Immature natural killer cell (primary cell): ENCODE results near the gene CNST. TPM values are rescaled to one million over a fixed set of nuclear protein-coding genes. Genes with fewer than 3 reads are reported as not detected.
A peak's percentile ranks its signal among the peaks of the same experiment; 100 is the strongest.
"Not testable (repeated sequence)": the region's sequence is repeated elsewhere in the genome, so short reads cannot be mapped to it uniquely, and the experiment has no call there.

Experiments
- DNase-seq, 3 donors: peaks; one replicate each; pipeline ENCODE4 v3.0.0; 2022; ENCODE audit warnings: mixed read lengths in 1 of 3
- H3K27ac Mint-ChIP-seq, 6 donors: one replicate each; pipeline ENCODE4 v1.8.0; 2020; ENCODE audit warnings: mixed read lengths in 6 of 6, mild to moderate bottlenecking in 5 of 6, inconsistent platforms in 4 of 6, moderate library complexity in 3 of 6
- H3K27me3 Mint-ChIP-seq, 3 donors: one replicate each; pipeline ENCODE4 v1.8.0; 2020 to 2021; ENCODE audit warnings: low read depth in 3 of 3, mild to moderate bottlenecking in 3 of 3, mixed read lengths in 3 of 3, moderate library complexity in 3 of 3, inconsistent platforms in 1 of 3
- H3K36me3 Mint-ChIP-seq, 3 donors: one replicate each; pipeline ENCODE4 v1.8.0; 2020; ENCODE audit warnings: mixed read lengths in 3 of 3, inconsistent platforms in 2 of 3, mild to moderate bottlenecking in 2 of 3
- H3K4me1 Mint-ChIP-seq, 2 donors: one replicate each; pipeline ENCODE4 v1.8.0; 2020; ENCODE audit warnings: inconsistent platforms in 2 of 2, mild to moderate bottlenecking in 2 of 2, mixed read lengths in 2 of 2, moderate library complexity in 1 of 2
- H3K4me3 Mint-ChIP-seq, 5 donors: one replicate each; pipeline ENCODE4 v1.8.0; 2020; ENCODE audit warnings: mild to moderate bottlenecking in 5 of 5, mixed read lengths in 5 of 5, inconsistent platforms in 3 of 5, moderate library complexity in 3 of 5
- H3K9me3 Mint-ChIP-seq, 6 donors: one replicate each; pipeline ENCODE4 v1.8.0; 2020; ENCODE audit warnings: mild to moderate bottlenecking in 6 of 6, mixed read lengths in 6 of 6, inconsistent platforms in 4 of 6, moderate library complexity in 3 of 6
- polyA plus RNA-seq, 3 donors: library from polyadenylated mRNA; unstranded; fragments of 300-500 nt; fragmentation: Illumina TruSeq; gene quantifications; one replicate each; pipeline ENCODE4 v1.2.3, GENCODE V29; 2021

Gene CNST
- polyA plus RNA-seq, 3 donors from 2014 or later: 21.8 to 30.0 (median 24.1) TPM

DNA sequence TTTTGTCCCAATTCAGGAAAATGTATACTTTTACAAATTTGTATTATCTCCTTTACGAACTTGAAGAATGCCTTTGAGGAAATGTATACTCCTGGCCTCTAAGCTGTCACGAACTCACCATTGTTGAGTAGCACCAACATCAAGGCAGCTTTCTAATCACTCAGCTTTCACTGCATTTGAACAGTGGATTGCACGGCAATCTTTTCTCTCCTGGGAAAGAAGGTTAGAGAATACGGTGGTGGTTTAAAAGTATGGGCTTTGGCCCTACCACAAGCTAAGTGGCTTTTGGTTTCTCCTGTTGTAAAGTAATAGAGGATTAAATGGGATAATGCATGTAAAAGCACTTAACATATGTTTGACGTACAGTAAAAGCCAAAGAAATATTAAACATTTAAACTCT lies 57.8 kb downstream of the CNST start:
- Mint-ChIP-seq H3K27ac (peak overlapping the region in 1 of 6 donors; percentile 19), H3K4me1 (peaks cover 4 to 10% of the 10 kb centered on the region in 2 donors), H3K36me3 (peaks cover 13 to 29% (median 15%) of the 10 kb centered on the region in 3 donors), H3K9me3 (no peaks in the 10 kb centered on the region), H3K27me3 (no peaks in the 10 kb centered on the region), H3K4me3 (no peak overlapping the region)
- no peak for DNase-seq

DNA sequence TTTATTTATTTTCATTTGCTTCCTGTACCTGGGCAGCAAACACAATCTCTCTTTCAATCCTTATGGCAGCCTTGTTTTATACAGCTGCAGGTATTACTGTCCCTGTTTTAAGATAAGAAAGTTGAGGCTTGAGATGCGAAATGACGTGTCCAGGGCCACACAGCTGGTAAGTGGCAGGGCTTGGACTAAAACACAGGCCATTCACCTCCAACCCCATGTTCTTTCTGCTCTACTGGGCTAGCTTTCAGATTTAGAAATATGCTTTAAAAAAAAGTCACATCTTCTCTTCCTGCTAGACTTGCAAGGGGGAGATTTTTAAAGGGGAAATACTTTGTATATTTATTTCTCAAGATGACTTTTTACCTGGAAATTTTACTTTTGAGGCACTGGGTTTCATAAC lies 62.8 kb downstream of the CNST start:
- H3K27ac Mint-ChIP-seq: no peak overlapping the region
- no peaks in the 10 kb centered on the region for H3K9me3 Mint-ChIP-seq
- H3K4me3 Mint-ChIP-seq: no peak overlapping the region
- no peaks in the 10 kb centered on the region for H3K27me3 Mint-ChIP-seq
- no peak for DNase-seq
- peaks cover 18 to 32% (median 18%) of the 10 kb centered on the region in 3 donors for H3K36me3 Mint-ChIP-seq
- peaks cover 2 to 7% of the 10 kb centered on the region in 2 donors for H3K4me1 Mint-ChIP-seq

DNA sequence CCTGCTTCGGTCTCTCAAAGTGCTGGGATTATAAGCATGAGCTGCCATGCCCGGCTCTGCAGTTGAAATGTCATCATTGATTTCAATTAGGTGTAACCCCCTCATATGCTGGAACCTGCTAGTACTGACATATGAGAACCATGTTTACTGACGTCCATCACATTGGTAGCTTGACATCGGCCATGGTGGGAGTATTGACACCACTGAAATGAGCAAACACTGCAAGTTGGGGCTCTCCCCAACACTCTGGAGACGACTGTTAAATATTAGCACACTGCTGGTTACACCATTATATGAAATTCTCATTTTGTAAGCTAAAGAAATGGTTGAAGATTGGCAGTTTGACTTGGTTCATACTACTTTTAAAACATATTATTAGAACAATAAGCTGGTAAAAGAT lies 63.7 kb downstream of the CNST start:
- Mint-ChIP-seq H3K4me1 (peaks cover 2 to 7% of the 10 kb centered on the region in 2 donors), H3K4me3 (no peak overlapping the region), H3K9me3 (no peaks in the 10 kb centered on the region), H3K27me3 (no peaks in the 10 kb centered on the region), H3K36me3 (peaks cover 21 to 37% (median 22%) of the 10 kb centered on the region in 3 donors), H3K27ac (no peak overlapping the region)
- no peak for DNase-seq

DNA sequence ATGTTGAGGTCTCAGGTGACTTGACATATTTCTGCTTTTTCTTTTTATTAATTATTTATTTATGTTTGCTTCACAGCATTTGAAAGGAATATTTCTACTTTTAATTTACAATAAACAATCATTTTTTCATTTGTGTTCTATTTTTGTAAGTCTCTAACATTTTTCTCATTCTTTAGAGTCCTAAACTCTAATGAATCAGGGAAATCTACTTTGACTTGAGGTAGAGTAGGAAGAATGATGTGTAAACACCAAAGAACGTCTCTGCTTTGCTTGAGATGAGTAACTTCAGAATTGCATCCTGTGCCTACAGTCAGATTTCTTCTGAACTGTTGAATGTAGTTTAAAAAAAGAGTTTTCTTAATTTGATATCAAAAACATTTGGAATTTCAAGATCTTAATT lies 65.2 kb downstream of the CNST start:
- H3K27me3 Mint-ChIP-seq: no peaks in the 10 kb centered on the region
- no peak for DNase-seq
- no peak overlapping the region for H3K27ac Mint-ChIP-seq
- peaks cover 2 to 7% of the 10 kb centered on the region in 2 donors for H3K4me1 Mint-ChIP-seq
- H3K9me3 Mint-ChIP-seq: no peaks in the 10 kb centered on the region
- H3K36me3 Mint-ChIP-seq: peaks cover 20 to 35% (median 21%) of the 10 kb centered on the region in 3 donors
- H3K4me3 Mint-ChIP-seq: no peak overlapping the region

DNA sequence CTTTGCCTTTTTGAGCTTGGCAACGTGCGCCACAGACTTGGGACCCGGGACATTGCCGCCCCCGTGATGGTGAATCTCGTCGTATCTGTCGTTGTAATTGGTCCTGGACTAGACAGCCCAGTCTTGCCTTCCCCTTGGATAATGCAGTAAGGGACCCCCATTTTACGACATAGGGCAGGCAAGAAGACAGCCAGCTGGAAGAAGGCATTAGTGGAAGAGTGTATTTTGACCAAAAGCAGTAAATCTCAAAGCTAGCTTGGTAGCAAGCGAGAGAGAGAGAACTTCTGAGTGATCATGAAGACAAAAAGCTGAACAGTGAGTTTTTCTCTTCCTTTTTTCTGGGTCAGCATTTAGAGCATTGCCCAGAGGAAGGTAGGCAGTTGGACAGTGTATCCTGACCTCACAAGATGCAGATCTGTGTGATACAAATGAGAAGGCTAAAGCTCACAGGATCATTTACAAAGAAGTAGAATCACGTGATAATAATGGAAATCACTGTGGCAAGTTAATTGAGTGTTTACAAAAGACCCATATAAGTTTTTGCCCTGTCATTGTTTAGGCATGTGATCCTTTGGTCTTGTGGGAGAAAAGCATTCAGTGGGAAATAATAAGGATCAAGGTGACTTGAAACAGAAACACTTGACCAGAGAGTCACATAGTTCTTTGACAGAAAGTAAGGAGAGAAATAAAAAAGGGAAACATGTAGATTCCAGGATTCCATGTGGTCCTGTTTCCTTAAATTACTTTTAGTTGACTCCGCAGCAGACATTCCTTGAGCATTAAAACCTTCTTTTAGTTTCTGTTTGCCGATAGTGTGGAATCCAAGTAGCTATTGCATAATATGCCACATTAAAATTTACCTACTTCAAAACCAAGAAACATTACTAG lies 66.3 kb downstream of the CNST start:
- Mint-ChIP-seq H3K9me3 (no peaks in the 10 kb centered on the region), H3K27ac (no peak overlapping the region), H3K4me3 (no peak overlapping the region), H3K27me3 (no peaks in the 10 kb centered on the region), H3K4me1 (no peaks in the 10 kb centered on the region), H3K36me3 (peaks cover 12 to 26% (median 13%) of the 10 kb centered on the region in 3 donors)
- no peak for DNase-seq

DNA sequence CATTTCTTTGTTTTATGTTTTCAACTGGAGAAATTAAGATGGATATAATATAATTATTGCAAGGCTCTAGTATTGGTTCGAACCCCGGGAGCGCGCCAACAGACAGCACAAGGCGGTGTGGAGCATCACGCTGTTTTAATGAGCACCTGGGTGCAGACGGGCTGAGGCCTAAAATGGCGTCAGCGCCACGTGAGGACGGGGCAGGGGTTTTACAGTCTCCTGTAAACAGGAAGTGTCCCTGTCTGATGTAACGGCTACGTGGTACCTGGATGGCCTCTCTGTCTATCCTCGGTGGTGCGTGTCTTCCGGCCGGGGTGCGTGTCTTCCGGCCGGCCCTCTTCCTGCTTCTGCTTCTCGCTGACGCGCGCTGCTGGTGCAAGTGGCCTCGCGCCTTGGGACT lies 68.4 kb downstream of the CNST start:
- not testable (repeated sequence) for DNase-seq, H3K4me3 Mint-ChIP-seq

DNA sequence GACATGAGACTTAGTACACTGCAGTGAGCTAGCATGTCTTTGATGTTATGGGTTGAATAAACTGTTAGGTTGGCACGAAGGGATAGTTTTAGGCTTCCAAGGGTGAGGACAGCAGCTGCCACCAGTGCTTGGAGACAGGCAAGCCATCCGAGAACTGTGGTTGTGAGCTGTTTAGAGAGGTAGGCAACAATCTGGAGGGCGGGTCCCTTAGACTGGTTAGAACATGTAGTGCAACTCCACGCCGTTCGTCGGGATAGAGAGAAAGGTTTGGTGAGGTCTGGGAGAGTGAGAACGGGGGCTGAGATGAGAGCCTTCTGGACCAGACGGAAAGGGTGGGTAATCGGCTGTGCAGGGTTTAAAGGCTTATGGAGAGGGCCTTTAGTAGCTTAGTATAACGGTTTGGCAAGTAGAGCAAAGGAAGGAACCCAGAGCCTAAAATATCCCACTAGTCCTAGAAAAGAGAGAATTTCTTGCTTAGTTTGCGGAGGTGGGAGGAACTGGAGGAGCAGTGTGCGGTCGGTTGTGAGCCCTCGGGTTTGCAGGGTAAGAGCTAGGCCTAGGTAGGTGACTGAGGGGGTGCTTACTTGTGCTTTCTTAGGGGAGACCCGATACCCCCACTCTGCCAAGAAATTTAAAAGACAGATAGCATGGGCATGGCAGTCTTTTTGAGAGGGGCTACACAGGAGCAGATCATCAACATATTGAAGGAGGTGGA lies 72.8 kb downstream of the CNST start:
- H3K9me3 Mint-ChIP-seq: peaks cover 0 to 1% (median 0%) of the 10 kb centered on the region in 6 donors
- no peak for DNase-seq
- H3K27ac Mint-ChIP-seq: peak overlapping the region in 1 of 6 donors; percentile 12
- peaks cover 14 to 27% (median 17%) of the 10 kb centered on the region in 3 donors for H3K36me3 Mint-ChIP-seq
- no peak overlapping the region for H3K4me3 Mint-ChIP-seq
- peaks cover 0 to 3% of the 10 kb centered on the region in 2 donors for H3K4me1 Mint-ChIP-seq
- H3K27me3 Mint-ChIP-seq: no peaks in the 10 kb centered on the region

More for the DNA sequence above, 68.4 kb downstream of the CNST start:
- H3K27ac Mint-ChIP-seq, H3K4me1 Mint-ChIP-seq, H3K9me3 Mint-ChIP-seq, H3K27me3 Mint-ChIP-seq: not testable (repeated sequence)
- peaks cover 12 to 24% (median 13%) of the 10 kb centered on the region in 3 donors for H3K36me3 Mint-ChIP-seq

DNA sequence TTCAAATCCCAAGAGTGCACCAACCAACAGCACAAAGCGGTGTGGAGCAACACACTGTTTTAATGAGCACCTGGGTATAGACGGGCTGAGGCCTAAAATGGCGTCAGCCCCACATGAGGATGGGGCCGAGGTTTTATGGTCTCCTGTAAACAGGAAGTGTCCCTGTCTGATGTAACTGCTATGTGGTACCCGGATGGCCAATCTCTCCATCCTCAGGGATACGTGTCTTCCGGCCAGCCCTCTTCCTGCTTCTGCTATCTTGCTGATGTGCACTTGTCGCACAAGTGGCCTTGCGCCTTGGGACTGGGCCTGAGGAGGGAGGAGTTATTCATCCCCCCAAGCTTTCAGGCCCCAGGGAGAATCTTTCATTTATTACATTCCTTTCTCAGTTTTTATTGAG lies 73.5 kb downstream of the CNST start:
- H3K27me3 Mint-ChIP-seq: no peaks in the 10 kb centered on the region
- no peak for DNase-seq
- H3K4me3 Mint-ChIP-seq: no peak overlapping the region
- H3K27ac Mint-ChIP-seq: peak overlapping the region in 5 of 6 donors; percentile 43 to 81 (median 46)
- H3K9me3 Mint-ChIP-seq: peaks cover 0 to 1% (median 0%) of the 10 kb centered on the region in 6 donors
- peaks cover 15 to 27% (median 16%) of the 10 kb centered on the region in 3 donors for H3K36me3 Mint-ChIP-seq
- H3K4me1 Mint-ChIP-seq: peaks cover 0 to 6% of the 10 kb centered on the region in 2 donors

DNA sequence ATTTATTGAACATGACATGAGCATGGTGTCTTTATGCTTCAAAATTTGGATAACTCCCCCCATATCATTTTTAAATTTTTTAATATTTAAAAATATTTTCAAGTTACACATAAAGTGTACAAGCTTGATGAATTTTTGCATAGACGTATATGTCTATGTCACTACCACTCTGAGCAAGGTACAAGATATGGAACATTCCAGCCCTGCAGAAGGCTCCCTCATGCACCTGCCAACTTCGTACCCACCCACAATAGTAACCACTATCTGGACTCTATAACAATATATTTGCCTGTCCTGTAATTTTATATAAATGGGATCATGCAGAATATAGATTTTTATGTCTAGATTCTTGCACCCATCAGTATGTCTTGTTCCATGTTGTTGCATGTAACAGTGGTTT lies 74.5 kb downstream of the CNST start:
- Mint-ChIP-seq H3K4me1 (peaks cover 0 to 9% of the 10 kb centered on the region in 2 donors), H3K27ac (peak overlapping the region in 1 of 6 donors; percentile 22), H3K9me3 (peaks cover 0 to 1% (median 0%) of the 10 kb centered on the region in 6 donors), H3K4me3 (no peak overlapping the region), H3K27me3 (no peaks in the 10 kb centered on the region), H3K36me3 (peaks cover 19 to 27% (median 20%) of the 10 kb centered on the region in 3 donors)
- DNase-seq: no peak

DNA sequence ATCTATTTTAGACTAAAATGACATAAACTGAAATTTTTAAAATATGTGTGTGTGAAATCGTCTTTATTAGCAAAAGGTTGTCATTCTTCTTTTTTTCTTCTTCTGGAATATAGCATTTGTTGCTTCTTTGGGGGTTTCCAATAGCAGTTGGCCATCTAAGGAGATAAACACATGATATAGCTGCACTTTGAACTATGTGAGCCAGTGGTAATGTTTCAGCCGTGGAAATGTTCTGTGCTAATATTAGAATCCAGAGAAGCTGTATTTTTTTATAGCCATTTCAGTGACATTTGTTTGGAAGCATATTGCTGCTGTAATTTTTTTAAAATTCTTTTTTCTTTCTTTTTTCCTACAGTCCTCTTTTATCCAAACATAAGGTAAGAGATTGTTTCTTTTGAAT lies 75.1 kb downstream of the CNST start:
- Mint-ChIP-seq H3K4me1 (peaks cover 0 to 9% of the 10 kb centered on the region in 2 donors), H3K27me3 (no peaks in the 10 kb centered on the region), H3K36me3 (peaks cover 19 to 24% (median 20%) of the 10 kb centered on the region in 3 donors), H3K4me3 (no peak overlapping the region), H3K9me3 (peaks cover 0 to 1% (median 0%) of the 10 kb centered on the region in 6 donors), H3K27ac (no peak overlapping the region)
- DNase-seq: no peak

DNA sequence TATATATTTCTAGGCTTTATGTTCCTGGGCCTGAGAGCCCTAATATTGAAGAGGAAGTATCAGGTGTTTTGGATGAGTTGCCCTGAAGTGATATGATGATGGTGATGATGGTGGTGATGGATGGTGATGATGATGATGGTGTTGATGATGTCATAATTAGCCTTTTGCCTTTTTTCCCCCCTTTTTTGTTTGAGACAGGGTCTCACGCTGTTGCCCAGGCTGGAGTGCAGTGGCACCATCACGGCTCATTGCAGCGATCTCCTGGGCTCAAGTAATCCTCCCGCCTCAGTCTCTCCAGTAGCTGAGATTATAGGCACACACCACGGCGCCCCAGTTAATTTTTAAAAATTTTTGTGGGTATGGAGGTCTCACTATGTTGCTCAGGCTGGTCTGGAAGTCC lies 76.5 kb downstream of the CNST start:
- peak overlapping the region in 2 of 6 donors; percentile 27 to 30 for H3K27ac Mint-ChIP-seq
- peaks cover 0 to 1% (median 0%) of the 10 kb centered on the region in 6 donors for H3K9me3 Mint-ChIP-seq
- DNase-seq: no peak
- peaks cover 23 to 31% (median 23%) of the 10 kb centered on the region in 3 donors for H3K36me3 Mint-ChIP-seq
- H3K27me3 Mint-ChIP-seq: no peaks in the 10 kb centered on the region
- no peak overlapping the region for H3K4me3 Mint-ChIP-seq
- peaks cover 0 to 9% of the 10 kb centered on the region in 2 donors for H3K4me1 Mint-ChIP-seq

DNA sequence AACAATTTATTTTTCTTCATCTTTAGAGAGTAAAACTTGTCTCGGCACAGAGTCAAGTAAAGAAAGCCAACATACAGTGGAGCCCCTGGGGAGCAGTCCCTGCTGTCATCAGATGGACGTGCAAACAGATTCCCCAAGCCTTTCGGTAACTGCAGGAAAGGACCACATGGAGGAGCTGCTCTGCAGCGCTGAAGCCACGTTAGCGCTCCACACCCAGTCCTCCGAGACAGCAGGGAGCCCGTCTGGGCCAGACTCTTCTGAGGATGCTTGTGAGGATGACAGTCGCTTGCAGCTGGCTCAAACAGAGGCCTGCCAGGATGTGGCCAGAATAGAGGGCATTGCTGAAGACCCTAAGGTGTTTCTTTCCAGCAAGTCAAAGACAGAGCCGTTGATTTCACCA lies 80.9 kb downstream of the CNST start:
- H3K4me3 Mint-ChIP-seq: no peak overlapping the region
- peaks cover 8 to 15% of the 10 kb centered on the region in 2 donors for H3K4me1 Mint-ChIP-seq
- peaks cover 0 to 1% (median 0%) of the 10 kb centered on the region in 6 donors for H3K9me3 Mint-ChIP-seq
- no peaks in the 10 kb centered on the region for H3K27me3 Mint-ChIP-seq
- H3K36me3 Mint-ChIP-seq: peaks cover 33 to 53% (median 40%) of the 10 kb centered on the region in 3 donors
- no peak for DNase-seq
- H3K27ac Mint-ChIP-seq: no peak overlapping the region

DNA sequence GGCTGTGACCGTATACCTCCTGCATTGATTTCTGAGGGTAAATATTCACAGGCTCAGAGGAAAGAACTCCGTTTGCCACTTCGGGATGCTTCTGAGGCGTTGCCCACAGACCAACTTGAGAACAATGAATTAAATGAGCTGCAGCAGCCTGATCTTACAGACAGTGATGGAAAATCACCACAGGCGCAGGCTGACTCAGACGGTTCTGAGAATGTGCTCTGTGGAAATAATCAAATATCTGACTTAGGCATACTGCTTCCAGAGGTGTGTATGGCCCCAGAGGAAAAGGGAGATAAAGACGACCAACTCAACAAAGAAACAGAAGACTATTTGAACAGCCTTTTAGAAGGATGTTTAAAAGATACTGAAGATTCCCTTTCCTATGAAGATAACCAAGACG lies 81.3 kb downstream of the CNST start:
- no peak overlapping the region for H3K4me3 Mint-ChIP-seq
- peak overlapping the region in 1 of 6 donors; percentile 39 for H3K27ac Mint-ChIP-seq

More for the DNA sequence above, 81.3 kb downstream of the CNST start:
- DNase-seq: no peak
- peaks cover 31 to 52% (median 39%) of the 10 kb centered on the region in 3 donors for H3K36me3 Mint-ChIP-seq
- no peaks in the 10 kb centered on the region for H3K27me3 Mint-ChIP-seq
- peaks cover 0 to 1% (median 0%) of the 10 kb centered on the region in 6 donors for H3K9me3 Mint-ChIP-seq
- H3K4me1 Mint-ChIP-seq: peaks cover 8 to 15% of the 10 kb centered on the region in 2 donors
